ENCODE measurements around the gene WWTR1. TPM values are rescaled to one million over a fixed set of nuclear protein-coding genes. Genes with fewer than 3 reads are reported as not detected.

The WWTR1 gene
- total and polyA plus RNA-seq, 4 donors, result 4.5 to 11.8 (median 9.0) TPM

GRCh38 chr3:149640976-149641728, 16.7 kb downstream of the WWTR1 start:
- peak; percentile 18 to 29 for TF ChIP-seq RXRA (IDR thresholded peaks at IDR 0.05)
- no peak for TF ChIP-seq RAD21 (IDR thresholded peaks at IDR 0.05)
- no peak for TF ChIP-seq GABPA (IDR thresholded peaks at IDR 0.05 in 1 of 2, conservative IDR thresholded peaks at IDR 0.05 in 1 of 2)
- no peak for TF ChIP-seq JUND (IDR thresholded peaks at IDR 0.05)
- no peak for TF ChIP-seq REST (IDR thresholded peaks at IDR 0.05)
- peak in 1 of 2 donors; percentile 6 for TF ChIP-seq HNF4A (conservative IDR thresholded peaks at IDR 0.05)
- no peak for TF ChIP-seq EGR1 (IDR thresholded peaks at IDR 0.05; ENCODE audit: low read depth in 2 of 2)
- TF ChIP-seq SP1 (IDR thresholded peaks at IDR 0.05), result peak; percentile 11
- DNase-seq (ENCODE audit: low spot score), result no peak
- Histone ChIP-seq H3K36me3 (ENCODE audit: control insufficient read depth in 4 of 4, insufficient read depth in 3 of 4, low read depth in 1 of 4, low read length in 3 of 4) (no peaks in the 10 kb centered on the region), H3K27me3 (ENCODE audit: control insufficient read depth in 4 of 4, insufficient read depth in 4 of 4, low read length in 3 of 4) (no peaks in the 10 kb centered on the region), H3K4me1 (ENCODE audit: control insufficient read depth in 4 of 4, insufficient read depth in 4 of 4, low read length in 3 of 4) (peaks cover 5 to 47% (median 31%) of the 10 kb centered on the region in 4 donors), H3K4me3 (ENCODE audit: low read depth in 1 of 3, low read length in 3 of 3) (no peak overlapping the region), H3K27ac (ENCODE audit: low read depth in 1 of 2, low read length in 2 of 2) (no peak overlapping the region), H3K9ac (ENCODE audit: low read depth in 1 of 2, low read length in 2 of 2) (no peak overlapping the region), H3K9me3 (ENCODE audit: control insufficient read depth in 4 of 4, low read length in 3 of 4) (no peaks in the 10 kb centered on the region)
- WGBS, result 66% methylated on average over 7 of the region's 7 CpGs

GRCh38 chr3:149639093-149639486, 18.7 kb downstream of the WWTR1 start:
- Histone ChIP-seq H3K4me3 (ENCODE audit: low read depth in 1 of 3, low read length in 3 of 3) (peak overlapping the region in 1 of 3 donors; percentile 30), H3K4me1 (ENCODE audit: control insufficient read depth in 4 of 4, insufficient read depth in 4 of 4, low read length in 3 of 4) (peaks cover 10 to 52% (median 38%) of the 10 kb centered on the region in 4 donors), H3K9me3 (ENCODE audit: control insufficient read depth in 4 of 4, low read length in 3 of 4) (no peaks in the 10 kb centered on the region), H3K36me3 (ENCODE audit: control insufficient read depth in 4 of 4, insufficient read depth in 3 of 4, low read depth in 1 of 4, low read length in 3 of 4) (no peaks in the 10 kb centered on the region), H3K27ac (ENCODE audit: low read depth in 1 of 2, low read length in 2 of 2) (peak overlapping the region; percentile 28 to 54), H3K9ac (ENCODE audit: low read depth in 1 of 2, low read length in 2 of 2) (peak overlapping the region in 1 of 2 donors; percentile 50), H3K27me3 (ENCODE audit: control insufficient read depth in 4 of 4, insufficient read depth in 4 of 4, low read length in 3 of 4) (no peaks in the 10 kb centered on the region)
- DNase-seq (ENCODE audit: low spot score), result no peak
- no peak for TF ChIP-seq HNF4A (conservative IDR thresholded peaks at IDR 0.05)
- TF ChIP-seq RAD21 (IDR thresholded peaks at IDR 0.05), result no peak
- TF ChIP-seq YY1 (IDR thresholded peaks at IDR 0.05), result no peak
- TF ChIP-seq REST (IDR thresholded peaks at IDR 0.05), result no peak
- no peak for TF ChIP-seq EGR1 (IDR thresholded peaks at IDR 0.05; ENCODE audit: low read depth in 2 of 2)
- TF ChIP-seq HNF4G (IDR thresholded peaks at IDR 0.05), result no peak
- TF ChIP-seq SP1 (IDR thresholded peaks at IDR 0.05), result no peak
- no peak for TF ChIP-seq MAX (IDR thresholded peaks at IDR 0.05)
- TF ChIP-seq CTCF (IDR thresholded peaks at IDR 0.05; ENCODE audit: low read depth, low read length, missing input control), result no peak
- TF ChIP-seq RXRA (IDR thresholded peaks at IDR 0.05), result no peak
- TF ChIP-seq FOXA1 (IDR thresholded peaks at IDR 0.05), result no peak
- no peak for TF ChIP-seq ZBTB33 (IDR thresholded peaks at IDR 0.05)
- 82% methylated on average over 2 of the region's 2 CpGs for WGBS

All from liver (tissue), 9 donors.